ENCODE measurements around the gene PRR7. TPM values are rescaled to one million over a fixed set of nuclear protein-coding genes. Genes with fewer than 3 reads are reported as not detected.

The PRR7 gene
- total RNA-seq, 4 donors from 2014 or later = 1.9 to 3.0 TPM; not detected in 2

DNA sequence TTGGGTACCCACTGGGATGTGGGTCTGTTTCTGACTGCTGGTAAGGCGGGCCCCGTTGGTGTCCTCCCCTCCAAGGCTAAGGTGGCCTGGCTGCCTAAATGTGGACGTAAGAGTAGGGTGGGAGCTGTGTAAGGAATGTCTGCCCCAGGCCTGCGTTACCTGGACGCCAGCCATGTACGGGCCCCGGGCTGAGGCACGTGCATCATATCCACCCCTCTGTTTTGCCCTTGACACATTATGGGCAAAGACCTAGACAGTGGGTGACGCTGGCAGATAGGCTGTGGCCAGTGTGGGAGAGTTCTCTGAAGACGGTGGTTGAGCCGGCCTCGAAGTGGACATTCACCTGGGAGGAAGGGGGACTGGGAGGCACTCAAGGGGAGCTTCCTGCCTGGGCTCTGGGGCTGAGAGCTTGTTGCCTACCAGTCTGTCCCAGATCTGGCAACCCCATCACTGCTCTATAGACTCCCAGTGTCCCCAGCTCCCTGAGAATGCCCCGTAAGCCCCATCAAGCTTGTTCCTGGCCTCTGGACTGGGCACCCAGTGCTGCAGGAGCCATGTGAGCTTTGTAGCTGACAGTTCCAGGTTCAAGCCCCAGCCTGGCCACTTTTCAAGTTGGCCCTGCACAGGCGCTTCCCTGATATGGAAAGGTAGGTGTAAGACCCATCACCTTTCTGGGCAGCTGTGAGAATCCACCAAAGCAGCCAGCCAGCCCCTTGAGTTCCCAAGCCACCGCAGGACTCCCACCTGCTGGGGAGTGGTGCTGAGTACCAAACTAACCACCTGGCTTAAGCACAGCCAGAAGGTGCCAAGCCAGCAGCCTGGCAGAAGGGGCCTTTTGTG lies 3.2 kb upstream of the PRR7 start:
- Histone ChIP-seq H3K4me3 (no peak overlapping the region), H3K9me3 (no peaks in the 10 kb centered on the region), H3K27ac (no peak overlapping the region), H3K36me3 (no peaks in the 10 kb centered on the region), H3K4me1 (peaks cover 0 to 16% of the 10 kb centered on the region in 2 donors), H3K27me3 (no peaks in the 10 kb centered on the region)
- no peak for DNase-seq
- intact Hi-C loops (cut with DNase I; ENCODE audit: low total_unique reads) = no loop called here
- TF ChIP-seq POLR2A (IDR thresholded peaks at IDR 0.05) = no peak
- TF ChIP-seq, protein P1, sequence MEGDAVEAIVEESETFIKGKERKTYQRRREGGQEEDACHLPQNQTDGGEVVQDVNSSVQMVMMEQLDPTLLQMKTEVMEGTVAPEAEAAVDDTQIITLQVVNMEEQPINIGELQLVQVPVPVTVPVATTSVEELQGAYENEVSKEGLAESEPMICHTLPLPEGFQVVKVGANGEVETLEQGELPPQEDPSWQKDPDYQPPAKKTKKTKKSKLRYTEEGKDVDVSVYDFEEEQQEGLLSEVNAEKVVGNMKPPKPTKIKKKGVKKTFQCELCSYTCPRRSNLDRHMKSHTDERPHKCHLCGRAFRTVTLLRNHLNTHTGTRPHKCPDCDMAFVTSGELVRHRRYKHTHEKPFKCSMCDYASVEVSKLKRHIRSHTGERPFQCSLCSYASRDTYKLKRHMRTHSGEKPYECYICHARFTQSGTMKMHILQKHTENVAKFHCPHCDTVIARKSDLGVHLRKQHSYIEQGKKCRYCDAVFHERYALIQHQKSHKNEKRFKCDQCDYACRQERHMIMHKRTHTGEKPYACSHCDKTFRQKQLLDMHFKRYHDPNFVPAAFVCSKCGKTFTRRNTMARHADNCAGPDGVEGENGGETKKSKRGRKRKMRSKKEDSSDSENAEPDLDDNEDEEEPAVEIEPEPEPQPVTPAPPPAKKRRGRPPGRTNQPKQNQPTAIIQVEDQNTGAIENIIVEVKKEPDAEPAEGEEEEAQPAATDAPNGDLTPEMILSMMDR (IDR thresholded peaks at IDR 0.05) = no peak

DNA sequence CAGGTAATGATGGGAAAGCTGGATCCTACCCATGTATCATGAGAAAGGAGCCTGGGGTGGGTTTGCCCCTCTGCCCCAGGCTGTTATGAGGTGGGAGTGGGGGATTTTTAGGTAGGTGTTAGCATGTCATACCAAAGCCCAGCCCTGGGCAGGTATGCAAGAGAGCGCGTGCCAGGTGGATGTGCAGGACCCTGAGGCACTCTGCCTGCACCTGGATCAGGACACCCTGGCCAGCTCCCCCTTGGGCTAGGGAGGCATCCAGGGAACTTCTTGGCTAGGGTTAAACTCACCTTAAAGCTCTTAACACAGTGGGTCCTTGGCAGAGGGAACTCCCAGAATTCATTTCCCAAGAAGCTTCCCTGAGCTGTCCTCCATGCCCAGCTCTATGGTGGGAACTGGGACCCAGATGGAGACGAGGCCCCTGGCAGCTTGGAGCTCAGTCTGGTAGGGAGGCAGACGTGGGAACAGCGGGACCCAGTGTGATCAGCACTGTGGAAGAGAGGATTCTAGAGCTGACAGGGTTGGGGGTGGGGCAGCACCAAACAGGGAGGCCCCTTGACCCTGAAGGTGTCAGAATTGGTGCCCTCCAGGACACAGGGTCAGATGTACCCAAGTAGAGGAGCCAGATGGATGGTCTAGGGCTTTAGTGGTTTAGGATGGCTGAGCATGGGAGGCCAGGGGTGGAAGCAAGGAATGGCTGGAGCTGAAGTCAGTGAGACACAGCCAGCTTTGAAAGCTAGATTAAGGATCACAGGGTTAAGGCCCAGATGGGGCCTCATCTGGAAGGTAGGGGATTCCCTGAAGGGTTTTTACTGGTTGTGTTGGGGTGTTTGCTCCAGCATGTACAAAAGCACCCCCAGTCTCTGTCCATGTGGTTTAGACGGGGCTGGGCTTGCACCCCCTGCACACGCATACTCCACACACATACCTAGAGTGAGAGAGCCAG lies 2.2 kb upstream of the PRR7 start:
- H3K9me3 ChIP-seq = no peaks in the 10 kb centered on the region
- H3K36me3 ChIP-seq = no peaks in the 10 kb centered on the region
- intact Hi-C loops (cut with DNase I; ENCODE audit: low total_unique reads) = no loop called here
- H3K27me3 ChIP-seq = no peaks in the 10 kb centered on the region
- TF ChIP-seq, protein P1 (IDR thresholded peaks at IDR 0.05) = no peak
- no peak for TF ChIP-seq POLR2A (IDR thresholded peaks at IDR 0.05)
- no peak overlapping the region for H3K4me3 ChIP-seq
- no peak overlapping the region for H3K27ac ChIP-seq
- DNase-seq = no peak
- H3K4me1 ChIP-seq = peaks cover 0 to 16% of the 10 kb centered on the region in 2 donors

DNA sequence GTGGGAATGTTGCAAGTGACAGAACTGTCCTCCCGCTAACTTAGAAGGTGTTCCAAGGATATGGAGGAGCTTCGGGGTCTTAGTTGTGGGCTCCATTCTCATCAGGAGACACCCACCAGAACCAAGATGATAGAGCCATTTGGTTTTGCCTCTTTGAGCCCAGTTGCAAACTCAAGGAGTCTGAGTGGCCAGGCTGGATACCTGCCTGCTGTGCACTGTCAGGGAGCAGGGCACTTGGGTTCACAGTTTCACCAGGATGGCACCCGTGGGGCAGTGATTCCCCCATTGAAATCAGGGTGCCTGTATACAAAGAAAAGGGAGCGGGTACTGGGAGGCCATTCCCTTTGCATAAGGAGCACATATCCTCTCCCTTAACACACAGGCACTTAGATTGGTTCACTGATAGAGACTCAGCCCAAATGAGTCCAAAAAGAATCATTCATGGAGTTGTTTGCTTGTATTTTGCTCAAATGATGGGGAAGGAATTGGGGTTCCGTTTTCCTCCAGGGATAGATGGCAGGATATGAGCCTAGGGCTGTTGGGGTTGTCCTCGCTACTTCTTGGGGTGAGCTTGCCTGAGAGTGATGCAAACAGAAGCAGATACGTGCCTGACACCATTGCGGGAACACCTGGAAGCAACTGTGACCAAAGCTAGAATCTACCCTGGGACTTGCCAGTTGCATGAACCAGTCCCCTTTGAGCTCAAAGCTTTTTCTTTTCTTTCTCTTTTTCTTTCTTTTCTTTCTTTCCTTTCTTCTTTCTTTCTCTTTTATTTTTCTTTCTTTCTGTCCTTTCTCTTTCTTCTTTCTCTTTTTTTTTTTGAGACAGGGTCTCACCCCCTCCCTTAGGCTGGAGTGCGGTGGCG lies 1.3 kb upstream of the PRR7 start:
- no peak for DNase-seq

DNA sequence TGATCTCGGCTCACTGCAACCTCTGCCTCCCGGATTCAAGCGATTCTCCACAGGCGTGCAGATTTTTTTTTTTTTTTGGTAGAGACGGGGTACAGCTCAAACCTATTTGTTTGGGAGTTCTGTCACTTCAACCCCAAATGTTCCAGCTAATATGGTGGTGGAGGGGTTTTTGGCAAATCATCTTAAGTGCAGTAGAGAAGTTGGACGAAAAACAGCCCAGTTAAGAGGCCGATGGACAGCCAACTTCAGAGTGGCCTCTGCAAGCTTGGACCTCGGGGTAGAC lies 756 bp upstream of the PRR7 start:
- Histone ChIP-seq H3K36me3 (no peaks in the 10 kb centered on the region), H3K4me3 (peak overlapping the region in 1 of 2 donors; percentile 35), H3K27me3 (no peaks in the 10 kb centered on the region), H3K9me3 (no peaks in the 10 kb centered on the region), H3K27ac (no peak overlapping the region), H3K4me1 (peaks cover 0 to 16% of the 10 kb centered on the region in 2 donors)
- TF ChIP-seq, protein P1 (IDR thresholded peaks at IDR 0.05) = no peak
- no peak for TF ChIP-seq POLR2A (IDR thresholded peaks at IDR 0.05)
- no peak for DNase-seq
- intact Hi-C loops (cut with DNase I; ENCODE audit: low total_unique reads) = no loop called here

More for the DNA sequence above, 1.3 kb upstream of the PRR7 start:
- Histone ChIP-seq H3K4me1 (peaks cover 0 to 16% of the 10 kb centered on the region in 2 donors), H3K9me3 (no peaks in the 10 kb centered on the region), H3K36me3 (no peaks in the 10 kb centered on the region), H3K27me3 (no peaks in the 10 kb centered on the region), H3K27ac (no peak overlapping the region), H3K4me3 (no peak overlapping the region)
- TF ChIP-seq POLR2A (IDR thresholded peaks at IDR 0.05) = no peak
- TF ChIP-seq, protein P1 (IDR thresholded peaks at IDR 0.05) = no peak
- intact Hi-C loops (cut with DNase I; ENCODE audit: low total_unique reads) = no loop called here
